Cardiac fibroblast (primary cell): ENCODE data around the gene PDE4D.

Experiments
- DNase-seq, 2 donors: peaks; one replicate each; pipeline versions ENCODE4 v3.0.0 to v3.0.0-alpha.2; 2010; ENCODE audit warnings: low read depth in 2 of 2
- H3K4me3 ChIP-seq, 2 donors: replicated peaks in 1 of 2; 1 replicate in 1 of 2; 2 replicates in 1 of 2; pipeline ENCODE4 v1.5.1; 2011; ENCODE audit warnings: low read depth in 2 of 2, low read length in 2 of 2, mild to moderate bottlenecking in 2 of 2, moderate library complexity in 1 of 2
- TF ChIP-seq, protein P1 (sequence below): IDR thresholded peaks from one replicate; pipeline ENCODE4 v1.5.1; 2011; ENCODE audit warnings: low read depth, mild to moderate bottlenecking, low read length, inconsistent platforms

Gene PDE4D

DNA sequence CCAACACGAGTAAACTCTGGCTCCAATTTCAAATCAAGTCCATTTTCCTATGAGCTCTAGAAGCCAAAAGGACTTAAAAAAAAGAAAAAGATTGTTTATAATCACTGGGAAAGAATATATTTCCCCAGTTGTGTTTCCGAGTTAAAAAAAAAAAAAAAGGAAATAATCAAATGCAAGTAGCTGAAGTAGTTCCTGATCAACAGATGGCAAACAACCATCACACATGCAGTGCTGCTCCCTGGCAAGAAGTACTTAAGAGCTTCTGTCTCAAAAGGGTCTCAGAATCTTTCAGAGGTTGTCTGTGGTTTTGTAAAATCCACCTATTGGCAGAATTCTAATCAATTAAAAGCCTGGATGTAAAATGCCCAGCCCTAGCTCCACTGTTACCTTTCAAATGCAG is 922.8 kb downstream of the PDE4D start:
- no peak for DNase-seq
- TF ChIP-seq, protein P1, sequence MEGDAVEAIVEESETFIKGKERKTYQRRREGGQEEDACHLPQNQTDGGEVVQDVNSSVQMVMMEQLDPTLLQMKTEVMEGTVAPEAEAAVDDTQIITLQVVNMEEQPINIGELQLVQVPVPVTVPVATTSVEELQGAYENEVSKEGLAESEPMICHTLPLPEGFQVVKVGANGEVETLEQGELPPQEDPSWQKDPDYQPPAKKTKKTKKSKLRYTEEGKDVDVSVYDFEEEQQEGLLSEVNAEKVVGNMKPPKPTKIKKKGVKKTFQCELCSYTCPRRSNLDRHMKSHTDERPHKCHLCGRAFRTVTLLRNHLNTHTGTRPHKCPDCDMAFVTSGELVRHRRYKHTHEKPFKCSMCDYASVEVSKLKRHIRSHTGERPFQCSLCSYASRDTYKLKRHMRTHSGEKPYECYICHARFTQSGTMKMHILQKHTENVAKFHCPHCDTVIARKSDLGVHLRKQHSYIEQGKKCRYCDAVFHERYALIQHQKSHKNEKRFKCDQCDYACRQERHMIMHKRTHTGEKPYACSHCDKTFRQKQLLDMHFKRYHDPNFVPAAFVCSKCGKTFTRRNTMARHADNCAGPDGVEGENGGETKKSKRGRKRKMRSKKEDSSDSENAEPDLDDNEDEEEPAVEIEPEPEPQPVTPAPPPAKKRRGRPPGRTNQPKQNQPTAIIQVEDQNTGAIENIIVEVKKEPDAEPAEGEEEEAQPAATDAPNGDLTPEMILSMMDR = no peak

DNA sequence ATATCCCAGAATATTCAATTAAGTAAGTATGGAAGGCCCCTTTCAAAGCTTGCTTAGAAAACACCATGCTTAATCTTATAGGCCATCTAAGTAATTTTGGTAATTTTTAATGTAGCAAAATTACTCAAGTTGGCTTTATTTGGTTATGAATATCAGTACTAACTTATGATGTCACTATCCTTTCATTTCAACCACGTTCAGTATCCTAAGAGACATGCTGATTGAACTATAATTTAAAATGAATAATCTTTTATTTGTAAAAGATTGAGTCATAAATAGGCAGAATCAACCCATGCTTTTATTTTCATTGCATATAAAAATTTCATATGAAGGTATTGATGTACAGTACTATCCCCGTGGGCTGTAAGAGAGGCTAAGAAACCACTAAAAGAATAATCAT is 923.7 kb downstream of the PDE4D start:
- DNase-seq = no peak
- no peak overlapping the region for H3K4me3 ChIP-seq
- TF ChIP-seq, protein P1 = no peak

More for the DNA sequence above, 922.8 kb downstream of the PDE4D start:
- no peak overlapping the region for H3K4me3 ChIP-seq

DNA sequence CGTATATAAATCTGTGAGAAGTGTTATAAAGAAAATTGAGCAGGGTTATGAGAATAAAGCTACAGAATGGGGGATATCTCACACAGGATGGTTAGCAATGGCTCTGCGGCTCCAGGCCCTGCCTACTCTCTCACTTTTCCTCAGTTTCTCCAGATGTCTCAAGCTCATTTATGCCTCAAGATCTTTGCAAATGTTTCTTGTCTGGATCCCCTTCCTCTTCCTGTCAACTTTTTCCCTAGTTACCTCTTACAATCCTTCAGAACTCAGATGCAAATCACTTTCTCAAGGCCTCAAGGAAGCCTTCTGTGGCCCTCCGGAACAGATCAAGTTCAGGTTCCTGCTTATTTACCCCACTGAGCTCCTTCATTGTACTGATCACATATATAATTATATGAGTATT is 924.3 kb downstream of the PDE4D start:
- TF ChIP-seq, protein P1 = no peak
- H3K4me3 ChIP-seq = no peak overlapping the region
- DNase-seq = no peak

DNA sequence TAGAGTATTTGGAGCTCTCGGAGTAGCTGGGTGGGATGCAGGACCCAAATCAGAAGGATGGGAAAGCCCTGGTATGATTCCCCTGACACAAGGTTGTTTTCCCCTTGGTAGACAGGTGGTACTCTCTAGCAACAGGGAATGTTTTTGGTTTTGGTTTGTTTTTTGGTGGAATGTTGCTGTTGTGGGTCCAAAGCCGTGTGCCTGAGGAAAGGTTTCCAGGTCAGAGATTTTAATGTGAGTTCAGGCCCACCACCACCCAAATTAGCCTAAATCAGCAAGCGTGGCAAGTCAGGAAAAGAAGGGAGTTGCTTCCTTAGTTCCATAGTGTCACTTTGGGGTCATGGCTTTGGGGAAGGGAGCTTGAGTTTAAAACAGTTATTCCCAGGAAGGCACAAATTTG is 925.2 kb downstream of the PDE4D start:
- H3K4me3 ChIP-seq = no peak overlapping the region
- DNase-seq = no peak
- TF ChIP-seq, protein P1 = no peak

DNA sequence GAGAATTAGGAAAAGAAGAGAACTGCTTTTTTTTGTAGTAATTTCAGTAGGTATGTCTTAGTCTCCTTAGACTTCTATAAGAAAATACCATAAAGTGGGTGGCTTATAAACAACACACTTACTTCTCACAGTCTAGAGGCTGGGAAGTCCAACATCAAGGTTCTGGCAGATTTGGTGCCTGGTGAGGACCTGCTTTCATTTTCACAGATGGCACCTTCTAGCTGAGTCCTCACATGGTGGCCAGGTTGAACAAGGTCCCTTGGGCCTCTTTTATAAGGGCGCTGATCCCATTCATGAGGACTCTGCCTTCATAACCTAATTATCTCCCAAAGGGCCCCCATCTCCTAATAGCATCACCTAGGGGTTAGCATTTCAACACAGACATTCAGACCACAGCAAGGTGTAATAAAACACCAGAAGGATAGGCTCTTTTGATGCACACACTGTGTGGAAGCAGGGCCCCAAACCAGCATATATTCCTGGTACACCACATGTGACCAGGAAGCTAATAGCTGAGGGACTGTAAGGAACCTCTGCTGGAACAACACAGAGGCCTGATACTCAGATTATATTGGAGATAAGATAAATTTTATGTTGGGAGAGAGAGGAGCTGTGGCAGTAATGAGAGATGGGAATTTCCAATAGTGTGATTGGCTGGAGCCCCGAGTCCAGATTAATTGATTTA is 925.8 kb downstream of the PDE4D start:
- no peak for DNase-seq
- TF ChIP-seq, protein P1 = no peak
- no peak overlapping the region for H3K4me3 ChIP-seq

DNA sequence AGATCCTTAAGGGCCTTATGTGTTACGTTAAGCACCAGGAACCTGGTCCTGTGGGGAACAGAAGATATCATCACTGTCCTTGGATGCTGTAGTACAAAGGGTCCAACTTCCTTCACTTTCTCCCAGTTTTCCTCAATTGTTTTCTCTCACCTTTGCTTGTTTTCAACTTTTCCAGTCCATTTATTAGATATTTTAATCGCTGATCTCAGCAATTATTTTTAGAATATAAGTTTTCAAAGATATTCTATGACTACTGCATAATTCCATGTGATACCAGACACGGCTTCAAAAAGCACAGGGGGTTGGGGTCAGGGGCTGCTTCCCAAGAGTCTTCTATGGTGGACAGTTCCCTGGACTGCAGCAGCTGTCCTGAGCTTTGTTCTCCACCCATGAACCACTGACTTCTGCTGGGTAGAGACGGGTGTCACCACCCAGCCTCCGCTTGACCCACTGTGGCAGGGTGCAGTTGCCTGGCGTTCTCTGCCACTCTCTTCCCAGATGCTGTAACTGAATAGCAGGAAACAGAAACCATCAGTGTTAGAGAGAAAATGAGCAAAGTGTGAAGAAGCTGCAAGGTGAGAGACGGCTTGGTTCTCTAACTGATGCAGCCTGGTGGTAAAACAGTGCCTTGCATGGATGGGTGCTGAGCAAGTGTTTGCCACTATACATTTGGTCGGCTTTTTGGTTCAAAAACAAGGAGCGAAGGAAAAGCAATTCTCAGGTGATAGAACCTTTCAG is 927.7 kb downstream of the PDE4D start:
- no peak overlapping the region for H3K4me3 ChIP-seq
- no peak for DNase-seq
- TF ChIP-seq, protein P1 = no peak
